Measurements from ENCODE around the gene EVL. TPM values are rescaled to one million over a fixed set of nuclear protein-coding genes. Genes with fewer than 3 reads are reported as not detected.
"Not testable (repeated sequence)": the region's sequence is repeated elsewhere in the genome, so short reads cannot be mapped to it uniquely, and the experiment has no call there.

Gene EVL
- total RNA-seq, 2 donors from 2014 or later, result 493 to 560 TPM

DNA sequence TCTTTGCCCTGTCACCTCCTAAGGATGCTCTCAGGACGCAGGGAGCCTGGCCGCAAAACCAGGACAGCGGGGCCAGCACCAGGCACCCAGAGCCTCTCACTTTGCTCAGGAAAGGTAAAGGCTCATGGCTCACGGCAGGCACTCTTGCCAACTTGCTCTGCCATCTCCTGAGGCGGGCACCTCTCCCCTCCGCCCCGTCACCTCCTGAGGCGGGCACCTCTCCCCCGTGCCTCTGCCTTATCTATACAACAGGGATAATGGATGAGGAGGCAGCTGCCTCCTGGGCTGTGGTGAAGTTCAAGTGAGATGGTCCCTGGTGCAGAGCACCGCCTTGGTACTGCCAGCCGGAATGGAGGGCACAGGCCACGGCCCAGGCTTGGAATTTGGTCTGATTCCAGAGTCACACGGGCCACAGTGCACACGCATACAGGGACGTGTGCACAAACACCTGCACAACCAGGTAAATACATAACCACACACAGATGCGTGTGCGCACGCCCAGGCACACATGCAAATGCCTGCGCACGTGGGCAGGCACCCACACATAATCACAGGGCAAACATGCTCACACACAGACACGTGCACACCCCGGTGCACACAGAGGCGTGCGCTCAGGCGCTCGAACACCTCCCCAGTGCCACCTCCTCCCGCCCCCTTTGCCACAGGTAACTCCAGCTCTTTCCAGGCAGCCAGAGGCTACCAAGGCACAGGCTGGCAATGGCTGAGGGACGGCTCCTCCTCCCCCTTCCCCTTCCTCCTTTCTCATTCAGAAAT is 82.7 kb downstream of the EVL start:
- no peak for ATAC-seq (replicated peaks)
- peaks cover 12% of the 10 kb centered on the region for H3K36me3 Mint-ChIP-seq (ENCODE audit: low read depth)
- H3K27ac Mint-ChIP-seq, result peak overlapping the region; percentile 70
- H3K4me1 Mint-ChIP-seq, result no peaks in the 10 kb centered on the region
- H3K27me3 Mint-ChIP-seq, result no peaks in the 10 kb centered on the region
- H3K9me3 Mint-ChIP-seq, result no peaks in the 10 kb centered on the region
- peak overlapping the region; percentile 37 for H3K4me3 Mint-ChIP-seq

- H3K4me3 Mint-ChIP-seq, result peak overlapping the region; percentile 37
- no peaks in the 10 kb centered on the region for H3K9me3 Mint-ChIP-seq
- H3K36me3 Mint-ChIP-seq (ENCODE audit: low read depth), result peaks cover under 1% of the 10 kb centered on the region
- ATAC-seq (replicated peaks), result no peak
- H3K27ac Mint-ChIP-seq, result peak overlapping the region; percentile 70
- H3K27me3 Mint-ChIP-seq, result no peaks in the 10 kb centered on the region
- H3K4me1 Mint-ChIP-seq, result no peaks in the 10 kb centered on the region
Measured at GRCh38 chr14:100148837-100149731, 83.9 kb downstream of the EVL start.

DNA sequence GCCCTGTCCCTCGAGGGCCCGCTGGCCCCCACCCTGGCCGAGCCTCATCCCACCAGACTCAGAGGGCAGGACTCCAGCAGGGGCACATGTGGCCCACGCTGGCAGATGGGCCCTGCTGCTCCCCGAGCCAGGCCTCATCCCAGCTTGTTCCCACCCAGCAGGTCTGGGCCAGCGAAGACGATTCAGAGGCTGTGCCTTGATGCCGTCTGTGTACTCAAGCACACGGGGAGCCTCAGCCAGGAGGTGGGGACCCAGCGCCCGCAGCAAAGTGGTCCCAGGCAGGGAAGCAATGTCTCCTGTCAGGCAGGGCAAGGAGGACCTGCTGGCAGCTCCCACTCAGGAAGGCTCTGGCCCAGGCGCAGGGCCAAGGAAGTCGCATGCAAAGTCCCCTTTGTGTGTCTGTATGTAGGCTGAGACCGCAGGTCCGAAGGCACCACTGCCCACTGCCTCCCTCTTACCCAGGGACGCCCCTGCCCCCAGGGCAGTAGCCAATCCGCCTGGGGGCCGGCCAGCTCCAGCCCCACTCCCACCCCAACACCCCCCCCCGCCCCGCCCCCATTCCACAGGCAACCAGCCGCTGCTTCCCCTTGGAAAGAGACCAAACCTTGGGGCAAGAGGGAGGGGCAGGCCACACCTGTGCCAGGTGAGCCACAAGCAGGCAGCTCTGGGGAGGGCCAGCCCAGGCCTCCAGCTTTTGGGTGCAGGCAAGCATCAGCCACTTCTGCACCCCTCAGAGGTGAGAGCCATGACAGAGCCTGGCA is 84.8 kb downstream of the EVL start:
- no peak overlapping the region for H3K27ac Mint-ChIP-seq
- peaks cover 3% of the 10 kb centered on the region for H3K36me3 Mint-ChIP-seq (ENCODE audit: low read depth)
- H3K4me3 Mint-ChIP-seq, result no peak overlapping the region
- peaks cover 3% of the 10 kb centered on the region for H3K9me3 Mint-ChIP-seq
- peaks cover 2% of the 10 kb centered on the region for H3K27me3 Mint-ChIP-seq
- ATAC-seq (replicated peaks), result no peak
- no peaks in the 10 kb centered on the region for H3K4me1 Mint-ChIP-seq

DNA sequence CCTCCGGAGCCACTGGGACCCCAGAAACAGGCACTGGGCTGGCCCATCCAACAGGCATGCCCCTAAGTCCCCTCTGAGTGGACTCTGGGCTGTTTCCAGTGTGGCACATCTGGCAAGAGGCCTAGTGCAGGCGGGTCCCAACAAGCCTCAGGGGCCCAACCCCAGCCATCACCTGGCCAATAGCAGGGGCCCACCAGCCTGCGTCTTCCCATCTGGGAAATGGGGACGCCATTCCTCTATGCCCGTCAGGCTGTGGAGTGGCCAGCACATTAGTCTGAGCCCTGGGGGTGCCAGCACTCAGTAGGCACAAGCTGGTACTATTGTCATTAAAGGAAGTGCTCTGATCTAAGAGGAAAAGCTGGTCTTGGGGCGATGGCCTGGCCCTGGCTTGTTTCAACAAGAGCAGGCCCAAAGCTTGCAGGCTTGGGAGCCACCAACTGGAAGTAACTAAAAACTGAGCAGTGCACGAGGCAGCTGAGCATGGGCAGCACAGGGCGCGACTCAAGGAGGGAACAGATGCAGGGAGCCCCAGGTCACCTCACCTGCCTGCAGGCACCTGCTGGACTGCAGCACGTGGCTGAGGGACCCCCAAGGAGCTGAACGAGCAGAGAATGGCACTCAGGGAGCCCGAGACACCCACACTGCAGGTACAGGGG is 85.8 kb downstream of the EVL start:
- Mint-ChIP-seq H3K27ac (no peak overlapping the region), H3K27me3 (peaks cover 5% of the 10 kb centered on the region), H3K36me3 (ENCODE audit: low read depth) (peaks cover 6% of the 10 kb centered on the region), H3K4me3 (no peak overlapping the region), H3K4me1 (no peaks in the 10 kb centered on the region), H3K9me3 (peaks cover 6% of the 10 kb centered on the region)
- ATAC-seq (replicated peaks), result no peak

DNA sequence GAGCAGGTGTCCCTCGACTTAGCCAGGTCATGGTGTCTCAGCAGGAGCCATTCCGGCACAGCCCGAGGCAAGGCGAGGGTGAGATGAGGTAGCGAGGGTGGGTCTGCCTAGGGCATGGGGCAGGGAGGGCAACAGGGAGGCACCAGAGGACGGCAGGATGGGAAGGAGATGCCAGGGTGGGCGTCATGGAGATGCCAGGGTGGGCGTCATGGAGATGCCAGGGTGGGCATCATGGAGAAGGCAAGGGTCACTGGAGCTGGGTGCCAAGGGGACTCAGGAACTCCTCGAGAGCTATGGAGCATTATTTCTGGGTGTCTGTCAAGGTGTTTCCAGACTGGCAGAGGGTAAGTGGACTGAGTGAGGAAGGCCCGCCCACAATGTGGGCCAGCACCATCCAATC is 86.9 kb downstream of the EVL start:
- Mint-ChIP-seq H3K9me3 (peaks cover 6% of the 10 kb centered on the region), H3K36me3 (ENCODE audit: low read depth) (peaks cover 6% of the 10 kb centered on the region), H3K4me3 (no peak overlapping the region), H3K27ac (no peak overlapping the region), H3K4me1 (no peaks in the 10 kb centered on the region), H3K27me3 (peaks cover 5% of the 10 kb centered on the region)
- no peak for ATAC-seq (replicated peaks)

DNA sequence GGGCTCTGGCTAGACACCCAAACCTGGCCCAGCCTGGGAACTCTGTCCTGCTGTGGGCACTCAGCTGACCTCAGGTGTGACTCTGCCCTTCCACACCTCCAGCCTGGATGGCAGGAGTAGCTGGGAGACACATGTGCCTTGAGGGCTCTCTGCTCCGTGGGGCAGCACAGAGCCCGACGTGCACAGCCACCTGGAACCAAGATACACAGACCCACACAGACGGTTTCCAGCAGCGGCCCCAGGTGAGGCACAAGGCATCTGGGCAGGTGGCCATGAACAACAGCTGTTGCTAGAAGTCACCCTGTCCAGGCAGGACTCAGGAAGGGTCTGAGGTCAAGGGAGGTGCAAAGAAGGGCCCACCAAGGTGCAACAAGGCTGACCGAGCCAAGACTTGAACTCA is 88.3 kb downstream of the EVL start:
- peaks cover 6% of the 10 kb centered on the region for H3K36me3 Mint-ChIP-seq (ENCODE audit: low read depth)
- no peak overlapping the region for H3K4me3 Mint-ChIP-seq
- peaks cover 6% of the 10 kb centered on the region for H3K9me3 Mint-ChIP-seq
- H3K4me1 Mint-ChIP-seq, result no peaks in the 10 kb centered on the region
- H3K27me3 Mint-ChIP-seq, result peaks cover 8% of the 10 kb centered on the region
- no peak for ATAC-seq (replicated peaks)
- H3K27ac Mint-ChIP-seq, result no peak overlapping the region

- H3K27ac Mint-ChIP-seq, result peak overlapping the region; percentile 21
- H3K4me3 Mint-ChIP-seq, result no peak overlapping the region
- peaks cover 10% of the 10 kb centered on the region for H3K27me3 Mint-ChIP-seq
- peaks cover 6% of the 10 kb centered on the region for H3K9me3 Mint-ChIP-seq
- H3K4me1 Mint-ChIP-seq, result no peaks in the 10 kb centered on the region
- ATAC-seq (replicated peaks), result no peak
- peaks cover 6% of the 10 kb centered on the region for H3K36me3 Mint-ChIP-seq (ENCODE audit: low read depth)
Measured at GRCh38 chr14:100155049-100155621, 89.9 kb downstream of the EVL start.

DNA sequence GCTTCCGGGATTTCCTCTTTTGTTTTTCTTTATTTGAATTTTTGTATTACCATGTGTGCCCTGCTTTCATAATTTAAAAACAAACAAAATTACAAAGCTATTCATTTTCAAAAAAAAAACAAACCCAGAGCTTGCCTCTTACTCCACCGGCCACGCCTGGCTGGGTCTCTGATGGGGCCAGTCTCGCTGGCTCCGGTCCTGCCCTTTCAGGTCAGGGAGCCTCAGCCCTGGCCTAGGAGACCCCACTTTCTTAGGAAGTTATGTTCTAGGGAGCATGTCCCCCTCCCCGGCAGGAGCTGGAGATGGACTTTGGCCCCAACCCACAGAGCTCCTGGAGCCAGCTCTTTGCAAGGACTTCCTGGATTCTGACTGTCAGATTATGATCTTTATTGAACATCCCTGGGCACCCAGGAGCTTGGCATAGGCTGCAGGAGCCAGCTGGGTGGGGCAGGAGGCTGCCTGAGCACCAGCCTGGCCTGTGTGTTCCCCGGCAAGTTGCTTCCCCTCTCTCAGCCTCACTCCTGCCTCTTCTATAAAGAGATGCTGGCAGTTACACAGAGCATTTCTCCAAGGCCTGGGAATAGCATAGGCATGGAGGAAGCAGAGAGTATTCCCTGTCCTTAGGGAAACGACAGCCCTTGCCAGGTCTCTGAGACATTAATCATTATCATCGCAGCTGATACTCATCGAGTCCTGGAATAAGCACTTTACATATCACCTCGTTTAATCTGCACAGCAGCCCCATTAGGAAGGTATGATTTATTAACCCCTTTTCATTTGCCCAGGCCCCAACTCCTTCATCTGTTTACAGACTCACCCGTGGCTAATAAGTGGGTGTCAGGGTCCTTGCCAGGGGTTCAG is 90.8 kb downstream of the EVL start:
- Mint-ChIP-seq H3K27ac (no peak overlapping the region), H3K4me3 (no peak overlapping the region), H3K4me1 (no peaks in the 10 kb centered on the region), H3K27me3 (peaks cover 11% of the 10 kb centered on the region), H3K9me3 (peaks cover 6% of the 10 kb centered on the region), H3K36me3 (ENCODE audit: low read depth) (peaks cover 6% of the 10 kb centered on the region)
- ATAC-seq (replicated peaks), result no peak

DNA sequence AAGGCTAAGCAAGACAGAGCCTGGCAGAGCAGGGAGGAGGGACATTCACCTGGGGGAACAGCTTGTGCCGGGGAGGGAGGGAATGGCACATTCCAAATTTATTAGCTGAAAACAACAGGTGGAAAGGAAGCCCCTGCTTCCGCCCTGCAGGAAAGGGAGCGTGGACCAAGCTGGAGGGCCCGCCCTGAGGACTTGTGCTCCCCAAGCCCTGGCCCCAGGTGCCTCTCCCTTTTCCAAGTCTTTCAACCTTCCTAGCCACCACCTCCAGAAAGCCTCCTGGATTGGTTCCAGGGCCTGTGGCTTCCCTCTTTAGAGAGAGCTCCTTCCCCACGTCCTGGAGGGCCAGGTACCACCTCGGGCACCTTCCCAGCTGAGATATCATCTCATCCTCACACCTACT is 91.6 kb downstream of the EVL start:
- ATAC-seq (replicated peaks), result no peak
- Mint-ChIP-seq H3K27me3 (peaks cover 11% of the 10 kb centered on the region), H3K4me3 (no peak overlapping the region), H3K9me3 (peaks cover 6% of the 10 kb centered on the region), H3K27ac (no peak overlapping the region), H3K4me1 (no peaks in the 10 kb centered on the region), H3K36me3 (ENCODE audit: low read depth) (peaks cover 6% of the 10 kb centered on the region)

GRCh38 chr14:100157548-100158232 is 92.5 kb downstream of the EVL start:
- ATAC-seq (replicated peaks); H3K4me1 Mint-ChIP-seq; H3K27ac Mint-ChIP-seq; H3K36me3 Mint-ChIP-seq (ENCODE audit: low read depth); H3K9me3 Mint-ChIP-seq: not testable (repeated sequence)
- Mint-ChIP-seq H3K4me3 (peak overlapping the region; percentile 39), H3K27me3 (peaks cover 11% of the 10 kb centered on the region)

DNA sequence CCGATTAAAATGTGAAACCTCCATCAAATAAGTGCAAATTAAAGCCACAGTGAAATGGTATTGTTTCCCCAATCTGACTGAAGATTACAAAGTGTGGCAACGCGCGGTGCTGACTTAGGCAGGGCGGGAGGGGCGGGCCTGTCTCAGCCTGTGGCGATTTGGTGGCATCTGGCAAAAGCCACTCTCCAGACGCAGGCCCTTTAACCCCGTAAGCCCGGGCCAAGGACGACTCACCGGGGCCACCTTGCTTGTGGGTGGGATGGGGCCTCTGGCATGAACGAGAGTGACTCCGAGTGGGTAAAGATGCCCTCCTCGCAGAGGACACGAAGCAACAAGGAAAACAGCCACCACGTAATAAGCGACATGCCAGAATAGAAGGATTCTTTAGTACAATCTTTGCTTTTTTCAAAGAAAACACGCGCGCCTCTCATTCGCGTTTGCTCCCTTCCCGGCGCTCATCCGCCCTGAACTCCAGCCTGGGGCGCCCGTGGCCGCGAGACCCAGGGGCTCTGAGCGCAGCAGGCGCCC is 93.4 kb downstream of the EVL start:
- no peaks in the 10 kb centered on the region for H3K4me1 Mint-ChIP-seq
- H3K27ac Mint-ChIP-seq, result no peak overlapping the region
- H3K36me3 Mint-ChIP-seq (ENCODE audit: low read depth), result peaks cover 6% of the 10 kb centered on the region
- H3K27me3 Mint-ChIP-seq, result peaks cover 11% of the 10 kb centered on the region
- no peak for ATAC-seq (replicated peaks)
- peaks cover 6% of the 10 kb centered on the region for H3K9me3 Mint-ChIP-seq
- H3K4me3 Mint-ChIP-seq, result peak overlapping the region; percentile 39

GRCh38 chr14:100159094-100159864 is 94.1 kb downstream of the EVL start, which contains the start of gene DEGS2:
TSS of gene DEGS2 (minus strand) at chr14:100159645. CDS start at chr14:100159587, 58 bp downstream.
- H3K4me3 Mint-ChIP-seq, result peak within 1 kb of the TSS; percentile 50
- peak; percentile 88 for ATAC-seq (replicated peaks)
- H3K9me3 Mint-ChIP-seq, result peaks cover 6% of the 10 kb centered on the region
- H3K27ac Mint-ChIP-seq, result no peak within 1 kb of the TSS
- H3K36me3 Mint-ChIP-seq (ENCODE audit: low read depth), result peaks cover 6% of the 10 kb centered on the region
- no peaks in the 10 kb centered on the region for H3K4me1 Mint-ChIP-seq
- peaks cover 11% of the 10 kb centered on the region for H3K27me3 Mint-ChIP-seq

Data from activated T-helper 17 cell treated with anti-CD3 and anti-CD28 coated beads, Interleukin-2, amount 50 U/mL, for 72 hours (primary cell).